GM18907 (cell line): ENCODE data around the gene COL6A3.

Experiments
- ATAC-seq: cut with Tn5 transposase; IDR thresholded peaks from one replicate; pipeline ENCODE4 v1.9.1; 2021; ENCODE audit warnings: mild to moderate bottlenecking, moderate library complexity; ENCODE audit not compliant: unreplicated experiment

Gene COL6A3

GRCh38 chr2:237301595-237301994 lies 112.4 kb downstream of the COL6A3 start:
- no peak for ATAC-seq

- ATAC-seq = no peak
Measured at GRCh38 chr2:237300739-237301138, 113.2 kb downstream of the COL6A3 start.

GRCh38 chr2:237299906-237300305 lies 114.1 kb downstream of the COL6A3 start:
- ATAC-seq = no peak

GRCh38 chr2:237298151-237299118 lies 115.5 kb downstream of the COL6A3 start:
- no peak for ATAC-seq

GRCh38 chr2:237297421-237298150 lies 116.4 kb downstream of the COL6A3 start:
- no peak for ATAC-seq

- ATAC-seq = no peak
Measured at GRCh38 chr2:237296756-237297155, 117.2 kb downstream of the COL6A3 start.

- no peak for ATAC-seq
Measured at GRCh38 chr2:237295889-237296480, 118.0 kb downstream of the COL6A3 start.

GRCh38 chr2:237294460-237294859 lies 119.5 kb downstream of the COL6A3 start:
- no peak for ATAC-seq

GRCh38 chr2:237293978-237294377 lies 120.0 kb downstream of the COL6A3 start:
- ATAC-seq = no peak

GRCh38 chr2:237291138-237291792 lies 122.7 kb downstream of the COL6A3 start:
- ATAC-seq = no peak

- no peak for ATAC-seq
Measured at GRCh38 chr2:237290261-237290660, 123.7 kb downstream of the COL6A3 start.

- no peak for ATAC-seq
Measured at GRCh38 chr2:237289139-237289538, 124.8 kb downstream of the COL6A3 start.

GRCh38 chr2:237287872-237288271 lies 126.1 kb downstream of the COL6A3 start:
- no peak for ATAC-seq

GRCh38 chr2:237283131-237283928 lies 130.6 kb downstream of the COL6A3 start:
- no peak for ATAC-seq

- ATAC-seq = no peak
Measured at GRCh38 chr2:237282568-237283128, 131.3 kb downstream of the COL6A3 start.

- no peak for ATAC-seq
Measured at GRCh38 chr2:237281836-237282306, 132.1 kb downstream of the COL6A3 start.

- ATAC-seq = no peak
Measured at GRCh38 chr2:237280939-237281338, 133.0 kb downstream of the COL6A3 start.

- ATAC-seq = no peak
Measured at GRCh38 chr2:237280229-237280628, 133.7 kb downstream of the COL6A3 start.

- ATAC-seq = no peak
Measured at GRCh38 chr2:237279012-237279768, 134.8 kb downstream of the COL6A3 start.
